Measurements from ENCODE around the gene LRP5. TPM values are rescaled to one million over a fixed set of nuclear protein-coding genes. Genes with fewer than 3 reads are reported as not detected.
"Not testable (repeated sequence)": the region's sequence is repeated elsewhere in the genome, so short reads cannot be mapped to it uniquely, and the experiment has no call there.

LRP5 gene
- total RNA-seq, 1 donor from 2014 or later, result 28.0 TPM

DNA sequence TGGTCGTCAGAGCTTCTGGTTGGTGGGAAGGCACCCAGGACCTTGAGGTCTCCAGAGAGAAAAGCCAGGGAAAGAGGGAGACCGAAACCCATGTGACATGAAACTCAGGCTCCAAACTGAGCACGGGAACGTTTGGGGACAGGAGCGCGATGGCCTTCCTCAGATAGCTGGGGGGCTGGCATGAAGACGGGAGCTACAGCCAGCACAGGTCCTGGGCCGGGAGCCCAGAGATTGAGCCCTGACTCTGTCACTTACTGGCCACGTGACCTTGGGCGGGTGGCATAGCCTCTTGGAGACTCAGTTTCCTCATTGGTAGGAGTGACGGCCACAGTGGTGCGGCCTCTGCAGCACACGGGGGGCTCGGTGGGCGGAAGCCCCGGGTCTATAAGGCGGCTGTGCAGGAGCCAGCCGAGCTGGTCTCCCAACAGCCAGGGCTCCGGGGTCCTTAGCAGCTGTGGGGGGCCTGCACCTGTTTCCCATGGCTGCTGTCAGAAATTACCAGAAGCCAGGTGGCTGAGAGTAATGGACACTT lies 111.8 kb downstream of the LRP5 start:
- DNase-seq, result no peak

DNA sequence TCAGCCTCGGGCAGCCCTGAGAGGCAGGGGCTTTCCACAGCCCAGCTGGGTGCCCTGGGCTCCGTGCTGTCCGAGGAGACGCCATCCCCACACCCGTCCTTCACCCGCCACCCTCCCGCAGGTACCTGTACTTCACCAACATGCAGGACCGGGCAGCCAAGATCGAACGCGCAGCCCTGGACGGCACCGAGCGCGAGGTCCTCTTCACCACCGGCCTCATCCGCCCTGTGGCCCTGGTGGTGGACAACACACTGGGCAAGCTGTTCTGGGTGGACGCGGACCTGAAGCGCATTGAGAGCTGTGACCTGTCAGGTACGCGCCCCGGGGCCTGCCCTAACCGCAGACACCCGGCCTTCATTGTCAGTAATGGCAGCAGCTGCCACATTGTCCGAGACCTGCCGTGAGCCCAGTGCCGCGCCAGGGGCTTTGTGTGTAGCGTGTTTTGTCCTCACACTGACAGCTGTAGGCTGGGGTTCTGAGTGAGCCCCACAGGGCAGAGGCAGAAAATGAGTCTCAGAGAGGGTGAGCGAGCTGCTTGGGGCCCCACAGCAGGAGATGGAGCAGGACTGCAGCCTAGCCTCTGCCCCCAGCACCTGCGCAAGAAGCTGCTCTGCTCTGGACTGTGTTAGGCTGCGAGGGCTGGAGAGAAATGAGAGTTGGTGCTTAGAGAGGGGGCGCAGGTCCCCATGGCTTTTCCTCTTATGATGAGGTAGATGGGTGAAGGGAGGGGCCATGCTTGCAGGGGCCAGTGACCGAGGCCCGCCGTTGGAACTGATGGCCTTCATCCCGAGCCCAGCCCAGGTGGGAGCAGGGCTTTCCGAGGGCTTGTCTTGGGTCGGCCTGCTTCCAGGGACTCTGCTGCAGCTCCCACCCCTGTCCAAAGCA lies 112.8 kb downstream of the LRP5 start:
- DNase-seq, result no peak

DNA sequence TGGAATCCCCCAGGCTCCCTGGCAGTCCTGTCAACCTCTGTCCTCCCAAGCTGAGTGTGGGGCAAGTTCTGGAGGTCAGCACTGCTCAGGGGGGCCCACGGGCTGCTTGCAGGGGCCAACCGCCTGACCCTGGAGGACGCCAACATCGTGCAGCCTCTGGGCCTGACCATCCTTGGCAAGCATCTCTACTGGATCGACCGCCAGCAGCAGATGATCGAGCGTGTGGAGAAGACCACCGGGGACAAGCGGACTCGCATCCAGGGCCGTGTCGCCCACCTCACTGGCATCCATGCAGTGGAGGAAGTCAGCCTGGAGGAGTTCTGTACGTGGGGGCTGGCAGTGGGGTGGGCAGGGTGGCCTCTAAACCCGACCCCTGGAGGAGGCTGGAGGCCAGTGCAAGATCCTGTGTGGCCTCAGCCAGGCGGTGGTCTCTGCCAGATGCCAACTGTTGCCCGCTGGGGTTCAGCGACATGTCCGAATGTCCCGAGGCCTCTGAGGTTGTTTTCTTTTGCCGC lies 113.5 kb downstream of the LRP5 start:
- DNase-seq, result no peak

- no peak for DNase-seq
Measured at GRCh38 chr11:68429661-68430060, 117.3 kb downstream of the LRP5 start.

DNA sequence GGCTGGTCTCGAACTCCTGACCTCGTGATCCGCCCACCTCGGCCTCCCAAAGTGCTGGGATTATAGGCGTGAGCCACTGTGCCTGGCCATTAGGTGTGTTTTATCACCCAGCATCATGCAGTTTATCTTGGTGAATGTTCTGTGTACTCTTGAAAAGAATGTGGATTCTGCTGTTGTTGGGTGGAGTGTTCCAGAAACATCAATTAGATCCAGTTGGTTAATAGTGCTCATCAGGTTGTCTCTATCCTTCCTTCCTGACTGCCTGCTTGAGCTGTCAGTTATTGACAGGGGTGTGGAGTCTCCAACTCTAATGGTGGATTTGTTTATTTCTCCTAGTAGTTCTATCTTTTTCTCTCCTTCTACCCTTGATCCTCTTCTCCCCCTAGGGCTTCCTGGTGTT lies 118.0 kb downstream of the LRP5 start:
- no peak for DNase-seq

- DNase-seq, result no peak
Measured at GRCh38 chr11:68430801-68431200, 118.4 kb downstream of the LRP5 start.

GRCh38 chr11:68431984-68432645 lies 119.7 kb downstream of the LRP5 start:
- no peak for DNase-seq

- DNase-seq, result no peak
Measured at GRCh38 chr11:68432874-68433273, 120.5 kb downstream of the LRP5 start.

GRCh38 chr11:68433541-68433940 lies 121.2 kb downstream of the LRP5 start:
- no peak for DNase-seq

GRCh38 chr11:68434159-68434558 lies 121.8 kb downstream of the LRP5 start:
- DNase-seq, result not testable (repeated sequence)

DNA sequence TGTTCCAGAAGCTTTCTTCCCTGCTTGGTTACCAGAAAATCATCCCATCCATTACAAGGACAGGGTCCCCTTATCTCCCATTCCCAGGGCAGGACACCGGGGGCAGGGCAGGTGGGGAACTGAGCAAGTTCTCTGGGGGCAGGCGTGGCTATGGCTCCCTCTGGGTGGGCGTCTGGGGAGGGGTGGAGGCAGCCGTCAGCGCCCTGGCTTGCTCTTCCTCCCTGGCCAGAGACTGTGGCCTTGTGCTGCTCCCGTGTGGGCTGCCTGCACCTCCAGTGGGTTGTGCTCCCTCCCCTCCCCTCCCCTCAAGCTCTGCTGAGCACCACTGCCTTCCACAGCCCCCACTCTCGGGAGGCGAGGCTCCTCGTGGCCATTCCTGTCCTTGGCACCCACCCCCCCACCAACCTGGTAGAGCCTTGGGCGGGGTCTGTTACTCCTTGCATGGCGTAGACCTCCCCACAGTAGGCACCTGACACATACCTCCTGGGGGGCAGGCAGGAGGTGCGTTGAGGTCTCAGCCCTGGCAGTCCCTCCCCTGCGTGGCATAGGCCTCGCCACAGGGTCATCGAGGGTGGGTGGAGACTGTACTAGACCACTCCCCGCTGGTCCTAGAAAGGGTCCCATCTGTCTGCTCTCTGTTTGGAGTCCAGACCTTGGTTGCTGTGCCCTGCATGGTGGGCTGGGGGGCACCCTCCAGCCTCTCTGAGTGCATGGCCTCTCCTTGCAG lies 123.9 kb downstream of the LRP5 start:
- no peak for DNase-seq

DNA sequence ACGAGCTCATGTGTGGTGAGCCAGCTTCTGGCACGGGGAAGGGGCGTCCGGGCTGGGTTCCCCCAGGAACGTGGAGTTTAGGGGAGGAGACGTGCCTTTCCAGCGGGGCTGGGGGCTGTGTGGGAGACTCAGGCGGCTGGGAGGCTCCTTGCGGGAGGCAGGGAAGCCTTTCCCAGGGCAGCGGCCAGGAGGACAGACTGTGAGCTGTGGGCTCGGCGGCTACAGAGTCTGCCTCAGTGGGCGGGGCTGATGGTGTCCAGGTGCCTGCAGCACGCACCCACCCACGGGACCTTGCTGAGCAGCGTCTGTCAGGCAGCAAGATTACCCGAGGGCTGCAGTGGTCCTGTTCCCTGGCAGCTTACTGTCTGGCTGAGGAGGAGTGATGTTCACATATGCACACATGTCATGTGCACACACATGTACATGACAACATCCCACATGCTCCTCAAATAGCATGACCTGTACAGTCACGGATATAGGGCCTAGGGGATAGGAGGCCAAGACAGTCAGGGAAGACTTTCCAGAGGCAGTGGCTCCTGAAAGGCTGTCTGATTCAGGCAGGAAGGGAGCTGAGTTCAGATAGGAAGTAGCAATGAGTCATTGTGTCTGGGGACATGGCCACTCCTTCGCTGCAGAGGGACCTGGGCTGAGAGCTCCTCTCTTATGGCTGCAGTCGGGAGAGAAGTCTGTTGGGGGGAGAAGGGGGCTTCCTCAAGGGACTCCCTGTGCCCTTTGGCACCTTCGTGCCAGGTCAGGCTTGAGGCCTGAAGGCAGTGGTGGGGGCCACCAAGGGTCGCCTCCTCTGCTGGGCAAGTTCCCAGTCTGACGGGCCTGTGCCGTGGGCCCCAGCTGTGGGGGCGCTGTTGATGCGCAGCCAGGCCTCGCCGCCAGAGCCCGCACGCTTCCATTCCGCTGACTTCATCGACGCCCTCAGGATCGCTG lies 124.9 kb downstream of the LRP5 start:
- DNase-seq, result peak; percentile 20

- DNase-seq, result no peak
Measured at GRCh38 chr11:68437927-68438657, 125.7 kb downstream of the LRP5 start.

DNA sequence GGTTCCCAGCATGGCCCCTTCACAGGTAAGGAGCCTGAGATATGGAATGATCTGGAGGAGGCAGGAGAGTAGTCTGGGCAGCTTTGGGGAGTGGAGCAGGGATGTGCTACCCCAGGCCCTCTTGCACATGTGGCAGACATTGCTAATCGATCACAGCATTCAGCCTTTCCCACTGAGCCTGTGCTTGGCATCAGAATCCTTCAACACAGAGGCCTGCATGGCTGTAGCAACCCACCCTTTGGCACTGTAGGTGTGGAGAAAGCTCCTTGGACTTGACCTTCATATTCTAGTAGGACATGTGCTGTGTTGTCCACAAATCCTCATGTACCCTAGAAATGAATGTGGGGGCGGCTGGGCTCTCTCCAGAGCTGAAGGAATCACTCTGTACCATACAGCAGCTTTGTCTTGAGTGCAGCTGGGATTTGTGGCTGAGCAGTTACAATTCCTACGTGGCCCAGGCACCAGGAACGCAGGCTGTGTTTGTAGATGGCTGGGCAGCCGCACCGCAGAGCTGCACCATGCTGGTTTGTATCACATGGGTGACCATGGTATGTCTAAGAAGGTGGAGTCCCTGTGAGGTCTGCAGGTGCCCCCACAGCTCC lies 126.4 kb downstream of the LRP5 start:
- no peak for DNase-seq

DNA sequence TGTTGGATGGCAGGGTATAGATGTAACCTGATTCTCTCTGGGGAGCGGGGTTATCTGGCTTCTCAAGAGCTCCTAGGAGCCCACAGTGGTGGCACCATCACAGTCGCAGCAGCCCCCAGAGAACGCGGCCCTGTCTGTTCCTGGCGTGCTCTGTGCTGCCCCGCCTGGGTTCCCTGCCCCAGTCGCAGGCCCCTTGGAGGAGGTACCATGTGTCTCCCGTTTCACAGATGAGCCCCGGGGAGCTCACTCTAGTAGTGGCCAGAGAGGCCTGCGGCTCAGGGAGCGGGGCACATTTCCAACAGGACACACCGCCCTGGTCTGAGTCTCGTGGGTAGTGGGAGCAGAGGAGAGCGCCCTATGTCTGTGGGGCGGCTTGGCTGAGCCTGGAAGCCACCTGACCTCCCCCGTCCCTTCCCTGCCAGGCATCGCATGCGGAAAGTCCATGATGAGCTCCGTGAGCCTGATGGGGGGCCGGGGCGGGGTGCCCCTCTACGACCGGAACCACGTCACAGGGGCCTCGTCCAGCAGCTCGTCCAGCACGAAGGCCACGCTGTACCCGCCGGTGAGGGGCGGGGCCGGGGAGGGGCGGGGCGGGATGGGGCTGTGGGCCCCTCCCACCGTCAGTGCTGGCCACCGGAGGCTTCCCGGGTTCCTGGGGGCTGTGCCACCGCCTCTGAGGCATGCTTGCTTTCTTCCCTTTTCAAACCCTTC lies 127.1 kb downstream of the LRP5 start:
- DNase-seq, result no peak

DNA sequence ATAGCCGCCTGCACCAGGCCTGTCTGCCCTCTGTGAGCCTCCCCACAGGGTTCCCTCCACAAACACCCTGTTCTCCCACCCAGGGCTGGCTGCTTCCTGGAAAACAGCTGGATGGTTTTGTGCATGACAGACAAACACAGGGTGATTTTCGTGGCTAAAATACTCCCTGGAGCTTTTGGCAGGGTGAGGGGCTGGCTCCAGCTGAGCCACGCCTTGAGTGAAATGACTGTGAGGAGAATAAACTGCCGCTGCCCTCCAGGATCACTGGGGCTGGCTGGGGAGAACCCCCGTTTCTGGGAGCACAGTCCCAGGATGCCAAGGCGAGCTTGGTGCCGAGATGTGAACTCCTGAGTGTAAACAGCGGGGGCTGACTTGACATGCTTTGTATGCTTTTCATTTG lies 127.8 kb downstream of the LRP5 start:
- no peak for DNase-seq

DNA sequence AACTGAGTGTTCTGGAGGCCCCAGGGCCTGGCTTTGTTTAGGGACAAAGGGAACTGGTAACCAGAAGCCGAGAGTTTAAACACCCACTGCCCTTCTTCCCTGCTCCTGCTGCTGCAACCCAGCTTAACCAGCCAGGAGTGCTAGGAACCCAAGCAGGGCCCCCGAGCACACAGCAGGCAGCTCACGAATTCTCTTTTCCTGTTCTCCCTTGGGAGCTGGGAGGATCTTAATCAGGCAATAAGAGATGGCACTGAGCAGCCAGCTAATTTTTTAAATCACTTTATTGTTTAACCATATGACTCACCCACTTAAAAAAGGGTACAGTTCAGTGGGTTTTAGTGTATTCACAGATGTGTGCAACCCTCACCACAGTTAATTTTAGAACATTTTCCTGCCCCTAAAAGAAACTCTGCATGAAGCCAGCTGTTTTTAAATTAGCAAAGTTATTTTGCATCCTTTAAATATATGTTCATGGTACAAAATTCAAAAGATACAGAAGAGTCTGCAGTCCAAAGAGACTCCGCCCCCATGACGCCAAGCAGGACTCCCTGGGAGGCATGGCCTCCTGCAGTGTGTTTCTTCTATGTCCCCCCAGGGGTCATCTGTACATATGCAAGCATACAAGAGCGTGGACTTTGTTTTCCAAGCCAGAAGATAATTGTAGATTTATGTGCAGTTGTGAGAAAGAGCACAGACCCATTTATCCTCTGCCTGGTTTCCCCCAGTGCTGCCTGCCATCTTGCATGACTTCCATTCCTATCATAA lies 129.3 kb downstream of the LRP5 start:
- peak; percentile 22 for DNase-seq

GRCh38 chr11:68442433-68442832 lies 130.0 kb downstream of the LRP5 start:
- DNase-seq, result no peak

GRCh38 chr11:68444566-68444965 lies 132.2 kb downstream of the LRP5 start:
- DNase-seq, result no peak
